ENCODE results near the gene ZFYVE28. TPM values are rescaled to one million over a fixed set of nuclear protein-coding genes. Genes with fewer than 3 reads are reported as not detected.

The ZFYVE28 gene
- total and polyA plus RNA-seq, 8 donors = 4.9 to 88.8 (median 7.3) TPM

DNA sequence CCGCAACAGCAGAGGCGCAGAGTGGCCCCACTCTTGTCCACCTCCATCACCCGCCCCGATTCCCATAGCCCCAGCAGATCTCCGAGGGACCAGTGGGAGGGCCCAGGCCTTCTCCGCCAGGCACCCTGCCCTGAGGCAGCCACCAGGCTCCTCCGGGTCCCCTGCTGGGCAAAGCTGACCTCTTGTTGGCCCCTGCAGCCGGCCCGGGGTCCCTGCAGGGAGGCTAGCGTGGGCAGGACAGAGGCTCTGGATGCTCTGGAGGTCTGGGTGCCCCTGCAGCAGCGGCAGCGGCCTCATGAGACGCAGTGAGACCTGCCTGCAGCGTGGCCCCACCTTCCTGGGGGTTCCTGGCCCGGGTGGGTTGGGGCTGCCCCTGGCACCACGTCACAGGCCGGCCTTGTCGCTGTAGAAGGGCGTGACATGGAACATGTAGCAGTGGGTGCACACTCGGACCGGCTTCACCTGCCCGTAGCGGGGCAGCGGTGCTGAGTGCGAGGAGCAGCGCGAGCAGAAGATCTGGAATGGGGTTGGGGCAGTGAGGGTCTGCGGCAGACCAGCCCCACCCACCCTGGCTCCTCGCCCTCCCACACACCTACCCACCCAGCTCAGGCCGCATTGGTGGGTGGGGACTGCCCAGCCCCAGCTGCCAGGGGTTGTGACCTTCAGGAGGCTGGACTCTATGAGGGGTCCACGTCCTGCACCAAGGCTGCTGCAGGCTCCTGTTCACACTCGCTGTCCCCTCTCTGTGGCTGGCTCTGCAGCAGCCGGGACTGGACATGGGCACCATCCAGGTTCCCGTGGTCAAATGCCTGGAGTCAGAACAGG lies 147.9 kb downstream of the ZFYVE28 start:
- Histone ChIP-seq H3K9me3 (no peaks in the 10 kb centered on the region), H3K36me3 (peaks cover 0 to 35% (median 19%) of the 10 kb centered on the region in 4 donors), H3K27me3 (no peaks in the 10 kb centered on the region), H3K4me3 (no peak overlapping the region), H3K4me1 (peaks cover 8 to 21% (median 16%) of the 10 kb centered on the region in 4 donors), H3K27ac (no peak overlapping the region)
- 85 to 91% (median 87%) methylated on average over 4 to 34 of the region's 34 CpGs for WGBS, 5 donors
- intact Hi-C loops (cut with DNase I; ENCODE audit: low total_unique reads) = no loop called here
- TF ChIP-seq, protein P1, sequence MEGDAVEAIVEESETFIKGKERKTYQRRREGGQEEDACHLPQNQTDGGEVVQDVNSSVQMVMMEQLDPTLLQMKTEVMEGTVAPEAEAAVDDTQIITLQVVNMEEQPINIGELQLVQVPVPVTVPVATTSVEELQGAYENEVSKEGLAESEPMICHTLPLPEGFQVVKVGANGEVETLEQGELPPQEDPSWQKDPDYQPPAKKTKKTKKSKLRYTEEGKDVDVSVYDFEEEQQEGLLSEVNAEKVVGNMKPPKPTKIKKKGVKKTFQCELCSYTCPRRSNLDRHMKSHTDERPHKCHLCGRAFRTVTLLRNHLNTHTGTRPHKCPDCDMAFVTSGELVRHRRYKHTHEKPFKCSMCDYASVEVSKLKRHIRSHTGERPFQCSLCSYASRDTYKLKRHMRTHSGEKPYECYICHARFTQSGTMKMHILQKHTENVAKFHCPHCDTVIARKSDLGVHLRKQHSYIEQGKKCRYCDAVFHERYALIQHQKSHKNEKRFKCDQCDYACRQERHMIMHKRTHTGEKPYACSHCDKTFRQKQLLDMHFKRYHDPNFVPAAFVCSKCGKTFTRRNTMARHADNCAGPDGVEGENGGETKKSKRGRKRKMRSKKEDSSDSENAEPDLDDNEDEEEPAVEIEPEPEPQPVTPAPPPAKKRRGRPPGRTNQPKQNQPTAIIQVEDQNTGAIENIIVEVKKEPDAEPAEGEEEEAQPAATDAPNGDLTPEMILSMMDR (IDR thresholded peaks at IDR 0.05) = no peak
- TF ChIP-seq EP300 (IDR thresholded peaks at IDR 0.05) (no peak), POLR2A (IDR thresholded peaks at IDR 0.05) (no peak), POLR2AphosphoS5 (IDR thresholded peaks at IDR 0.05) (no peak)
- DNase-seq = no peak

DNA sequence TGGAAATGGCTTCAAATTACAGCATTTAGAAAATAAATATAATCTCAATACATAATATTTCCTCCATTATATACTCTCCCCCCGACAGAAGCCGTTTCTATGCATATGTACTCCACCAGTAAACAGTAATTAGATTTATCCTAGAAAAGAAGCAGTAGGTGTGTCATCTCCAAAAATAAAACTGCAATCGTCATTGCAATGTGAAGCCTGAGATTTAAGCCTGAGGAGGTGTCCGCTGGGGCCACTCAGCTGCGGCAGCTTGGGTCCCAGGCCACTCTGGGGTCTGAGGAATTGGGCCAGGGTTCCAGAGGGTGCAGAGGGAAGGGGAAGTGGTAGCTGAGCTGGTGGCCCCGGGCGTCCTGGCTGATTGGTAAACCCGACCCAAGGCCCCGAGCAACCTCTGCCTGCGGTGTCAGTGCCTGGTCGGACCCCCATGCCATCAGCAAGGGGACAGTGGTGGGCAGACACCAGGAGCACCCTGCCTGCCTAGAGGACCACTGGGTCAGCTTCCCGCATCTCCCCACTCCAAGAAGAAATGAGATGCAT lies 148.8 kb downstream of the ZFYVE28 start:
- Histone ChIP-seq H3K27ac (no peak overlapping the region), H3K4me1 (peaks cover 11 to 29% (median 22%) of the 10 kb centered on the region in 4 donors), H3K27me3 (no peaks in the 10 kb centered on the region), H3K4me3 (no peak overlapping the region), H3K9me3 (no peaks in the 10 kb centered on the region), H3K36me3 (peaks cover 0 to 35% (median 19%) of the 10 kb centered on the region in 4 donors)
- intact Hi-C loops (cut with DNase I; ENCODE audit: low total_unique reads) = no loop called here
- no peak for DNase-seq
- TF ChIP-seq, protein P1 (IDR thresholded peaks at IDR 0.05) = no peak
- TF ChIP-seq POLR2AphosphoS5 (IDR thresholded peaks at IDR 0.05) (no peak), EP300 (IDR thresholded peaks at IDR 0.05) (no peak), POLR2A (IDR thresholded peaks at IDR 0.05) (no peak)
- 76 to 88% (median 87%) methylated on average over 12 of the region's 12 CpGs for WGBS, 5 donors

DNA sequence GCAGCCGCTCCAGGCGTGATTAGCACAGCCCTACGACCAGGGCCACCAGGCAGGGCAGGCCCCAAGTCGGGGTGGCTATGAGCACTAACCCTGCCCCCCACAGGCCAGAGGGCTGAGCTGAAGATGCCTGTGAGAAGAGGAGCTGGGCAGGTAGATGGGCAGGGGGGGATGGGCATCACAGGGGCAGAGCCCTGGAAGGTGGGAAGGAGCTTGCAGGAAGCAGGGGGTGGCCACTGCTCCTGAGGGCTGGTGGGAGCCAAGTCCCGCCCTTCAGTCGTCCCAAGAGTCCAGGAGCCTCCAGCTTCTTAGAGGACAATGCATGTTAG lies 149.3 kb downstream of the ZFYVE28 start:
- WGBS, 5 donors = 71 to 78% (median 75%) methylated on average over 3 to 6 of the region's 6 CpGs
- intact Hi-C loops (cut with DNase I; ENCODE audit: low total_unique reads) = no loop called here

More for the DNA sequence above, 149.3 kb downstream of the ZFYVE28 start:
- DNase-seq = no peak
- Histone ChIP-seq H3K9me3 (no peaks in the 10 kb centered on the region), H3K27ac (no peak overlapping the region), H3K4me3 (no peak overlapping the region), H3K27me3 (no peaks in the 10 kb centered on the region), H3K36me3 (peaks cover 0 to 35% (median 19%) of the 10 kb centered on the region in 4 donors), H3K4me1 (peaks cover 11 to 30% (median 25%) of the 10 kb centered on the region in 4 donors)
- TF ChIP-seq EP300 (IDR thresholded peaks at IDR 0.05) (no peak), POLR2AphosphoS5 (IDR thresholded peaks at IDR 0.05) (no peak), POLR2A (IDR thresholded peaks at IDR 0.05) (no peak)
- TF ChIP-seq, protein P1 (IDR thresholded peaks at IDR 0.05) = no peak

Data from stomach (tissue), 9 donors.